ENCODE measurements around the gene SHLD1.

- TF ChIP-seq, protein P1, sequence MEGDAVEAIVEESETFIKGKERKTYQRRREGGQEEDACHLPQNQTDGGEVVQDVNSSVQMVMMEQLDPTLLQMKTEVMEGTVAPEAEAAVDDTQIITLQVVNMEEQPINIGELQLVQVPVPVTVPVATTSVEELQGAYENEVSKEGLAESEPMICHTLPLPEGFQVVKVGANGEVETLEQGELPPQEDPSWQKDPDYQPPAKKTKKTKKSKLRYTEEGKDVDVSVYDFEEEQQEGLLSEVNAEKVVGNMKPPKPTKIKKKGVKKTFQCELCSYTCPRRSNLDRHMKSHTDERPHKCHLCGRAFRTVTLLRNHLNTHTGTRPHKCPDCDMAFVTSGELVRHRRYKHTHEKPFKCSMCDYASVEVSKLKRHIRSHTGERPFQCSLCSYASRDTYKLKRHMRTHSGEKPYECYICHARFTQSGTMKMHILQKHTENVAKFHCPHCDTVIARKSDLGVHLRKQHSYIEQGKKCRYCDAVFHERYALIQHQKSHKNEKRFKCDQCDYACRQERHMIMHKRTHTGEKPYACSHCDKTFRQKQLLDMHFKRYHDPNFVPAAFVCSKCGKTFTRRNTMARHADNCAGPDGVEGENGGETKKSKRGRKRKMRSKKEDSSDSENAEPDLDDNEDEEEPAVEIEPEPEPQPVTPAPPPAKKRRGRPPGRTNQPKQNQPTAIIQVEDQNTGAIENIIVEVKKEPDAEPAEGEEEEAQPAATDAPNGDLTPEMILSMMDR (conservative IDR thresholded peaks at IDR 0.05): no peak
- no peak for TF ChIP-seq EZH2 (IDR thresholded peaks at IDR 0.05; ENCODE audit: low read depth)
Observed at GRCh38 chr20:5770987-5771318, 20.8 kb downstream of the SHLD1 start.

Measured in PC-9 (cell line).